ENCODE measurements around the gene ODAD3.

DNA sequence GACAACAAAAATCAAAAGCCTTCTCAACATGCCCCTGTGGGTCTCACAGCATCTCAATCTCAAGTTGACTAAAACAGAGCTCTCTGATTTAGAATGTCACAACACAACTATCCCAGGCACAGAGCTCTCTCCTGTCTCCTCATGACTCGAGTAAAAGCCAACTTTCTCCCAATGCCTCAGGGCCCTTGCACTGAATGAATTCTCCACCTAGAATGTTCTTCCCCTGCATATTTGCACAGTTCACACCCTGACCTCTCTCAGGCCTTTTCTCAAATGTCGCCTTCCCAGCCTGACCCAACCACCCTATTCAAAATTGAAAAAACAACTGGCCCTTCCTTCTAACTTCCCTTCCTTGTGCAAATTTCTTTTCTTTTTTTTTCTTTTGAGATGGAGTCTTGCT is 64.2 kb downstream of the ODAD3 start:
- TF ChIP-seq, protein P1, sequence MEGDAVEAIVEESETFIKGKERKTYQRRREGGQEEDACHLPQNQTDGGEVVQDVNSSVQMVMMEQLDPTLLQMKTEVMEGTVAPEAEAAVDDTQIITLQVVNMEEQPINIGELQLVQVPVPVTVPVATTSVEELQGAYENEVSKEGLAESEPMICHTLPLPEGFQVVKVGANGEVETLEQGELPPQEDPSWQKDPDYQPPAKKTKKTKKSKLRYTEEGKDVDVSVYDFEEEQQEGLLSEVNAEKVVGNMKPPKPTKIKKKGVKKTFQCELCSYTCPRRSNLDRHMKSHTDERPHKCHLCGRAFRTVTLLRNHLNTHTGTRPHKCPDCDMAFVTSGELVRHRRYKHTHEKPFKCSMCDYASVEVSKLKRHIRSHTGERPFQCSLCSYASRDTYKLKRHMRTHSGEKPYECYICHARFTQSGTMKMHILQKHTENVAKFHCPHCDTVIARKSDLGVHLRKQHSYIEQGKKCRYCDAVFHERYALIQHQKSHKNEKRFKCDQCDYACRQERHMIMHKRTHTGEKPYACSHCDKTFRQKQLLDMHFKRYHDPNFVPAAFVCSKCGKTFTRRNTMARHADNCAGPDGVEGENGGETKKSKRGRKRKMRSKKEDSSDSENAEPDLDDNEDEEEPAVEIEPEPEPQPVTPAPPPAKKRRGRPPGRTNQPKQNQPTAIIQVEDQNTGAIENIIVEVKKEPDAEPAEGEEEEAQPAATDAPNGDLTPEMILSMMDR (conservative IDR thresholded peaks at IDR 0.05; ENCODE audit: low read depth, low read length), result no peak
- TF ChIP-seq EZH2phosphoT487 (IDR thresholded peaks at IDR 0.05; ENCODE audit: borderline replicate concordance, low read length), result no peak
- no peak for TF ChIP-seq EZH2 (IDR thresholded peaks at IDR 0.05; ENCODE audit: low read length, unreplicated experiment)
